GM10847 (cell line): Measurements from ENCODE around the gene AGPAT1.

Experiments used
- POLR2A ChIP-seq: IDR thresholded peaks from 2 replicates; pipeline ENCODE4 v1.6.1; 2011; ENCODE audit not compliant: insufficient read length; ENCODE audit errors: extremely low read depth

Gene AGPAT1

GRCh38 chr6:32148289-32149091 is 27.4 kb downstream of the AGPAT1 start:
- TF ChIP-seq POLR2A: no peak

- no peak for TF ChIP-seq POLR2A
Measured at GRCh38 chr6:32147401-32148132, 28.3 kb downstream of the AGPAT1 start.

- no peak for TF ChIP-seq POLR2A
Measured at GRCh38 chr6:32146687-32147086, 29.2 kb downstream of the AGPAT1 start.

GRCh38 chr6:32146287-32146686 is 29.6 kb downstream of the AGPAT1 start:
- no peak for TF ChIP-seq POLR2A

GRCh38 chr6:32140420-32141046 is 35.4 kb downstream of the AGPAT1 start:
- no peak for TF ChIP-seq POLR2A

GRCh38 chr6:32139590-32139989 is 36.3 kb downstream of the AGPAT1 start:
- TF ChIP-seq POLR2A: no peak

GRCh38 chr6:32137454-32137853 is 38.4 kb downstream of the AGPAT1 start:
- no peak for TF ChIP-seq POLR2A

- no peak for TF ChIP-seq POLR2A
Measured at GRCh38 chr6:32133786-32134185, 42.1 kb downstream of the AGPAT1 start.

GRCh38 chr6:32132110-32132509 is 43.8 kb downstream of the AGPAT1 start:
- TF ChIP-seq POLR2A: no peak

GRCh38 chr6:32131439-32131948 is 44.4 kb downstream of the AGPAT1 start:
- no peak for TF ChIP-seq POLR2A

GRCh38 chr6:32129297-32130088 is 46.4 kb downstream of the AGPAT1 start:
- no peak for TF ChIP-seq POLR2A

GRCh38 chr6:32128751-32129296 is 47.1 kb downstream of the AGPAT1 start:
- TF ChIP-seq POLR2A: no peak

GRCh38 chr6:32127717-32128592 is 47.9 kb downstream of the AGPAT1 start, which contains the start of gene ATF6B:
Gene ATF6B (minus strand): TSS chr6:32128246. CDS start chr6:32128207, 39 bp downstream.
- TF ChIP-seq POLR2A: peak; percentile 62

GRCh38 chr6:32127409-32127716 is 48.5 kb downstream of the AGPAT1 start:
- no peak for TF ChIP-seq POLR2A
